Measurements from ENCODE around the gene ENOSF1.

The ENOSF1 gene

DNA sequence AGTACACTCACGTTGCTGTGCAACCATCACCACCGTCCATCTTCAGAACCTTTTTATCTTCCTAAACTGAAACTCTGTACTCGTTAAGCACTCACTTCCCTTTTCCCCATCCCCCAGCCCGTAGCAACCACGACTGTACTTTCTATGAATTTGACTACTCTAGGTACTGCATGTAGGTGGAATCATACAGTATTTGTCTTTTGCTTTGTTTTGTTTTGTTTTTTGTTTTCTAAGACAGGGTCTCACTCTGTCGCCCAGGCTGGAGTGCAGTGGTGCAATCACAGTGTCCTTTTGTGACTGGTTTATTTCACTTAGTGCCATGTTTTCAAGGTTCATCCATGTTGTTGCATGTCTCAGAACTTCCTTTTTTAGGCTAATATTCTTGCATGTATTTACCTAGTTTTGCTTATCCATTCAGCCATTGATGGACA, 62.0 kb downstream of the ENOSF1 start:
- no peak for ATAC-seq (ENCODE audit: low read depth)
- TF ChIP-seq, protein P1, sequence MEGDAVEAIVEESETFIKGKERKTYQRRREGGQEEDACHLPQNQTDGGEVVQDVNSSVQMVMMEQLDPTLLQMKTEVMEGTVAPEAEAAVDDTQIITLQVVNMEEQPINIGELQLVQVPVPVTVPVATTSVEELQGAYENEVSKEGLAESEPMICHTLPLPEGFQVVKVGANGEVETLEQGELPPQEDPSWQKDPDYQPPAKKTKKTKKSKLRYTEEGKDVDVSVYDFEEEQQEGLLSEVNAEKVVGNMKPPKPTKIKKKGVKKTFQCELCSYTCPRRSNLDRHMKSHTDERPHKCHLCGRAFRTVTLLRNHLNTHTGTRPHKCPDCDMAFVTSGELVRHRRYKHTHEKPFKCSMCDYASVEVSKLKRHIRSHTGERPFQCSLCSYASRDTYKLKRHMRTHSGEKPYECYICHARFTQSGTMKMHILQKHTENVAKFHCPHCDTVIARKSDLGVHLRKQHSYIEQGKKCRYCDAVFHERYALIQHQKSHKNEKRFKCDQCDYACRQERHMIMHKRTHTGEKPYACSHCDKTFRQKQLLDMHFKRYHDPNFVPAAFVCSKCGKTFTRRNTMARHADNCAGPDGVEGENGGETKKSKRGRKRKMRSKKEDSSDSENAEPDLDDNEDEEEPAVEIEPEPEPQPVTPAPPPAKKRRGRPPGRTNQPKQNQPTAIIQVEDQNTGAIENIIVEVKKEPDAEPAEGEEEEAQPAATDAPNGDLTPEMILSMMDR (IDR thresholded peaks at IDR 0.05; ENCODE audit: poor library complexity, severe bottlenecking): no peak

GRCh38 chr18:649341-649740, 63.1 kb downstream of the ENOSF1 start:
- H3K4me1 ChIP-seq (ENCODE audit: insufficient read depth, poor library complexity, severe bottlenecking): no peaks in the 10 kb centered on the region
- H3K27ac ChIP-seq (ENCODE audit: poor library complexity, severe bottlenecking): no peak overlapping the region
- no peaks in the 10 kb centered on the region for H3K9me3 ChIP-seq (ENCODE audit: severe bottlenecking)
- ATAC-seq (ENCODE audit: low read depth) (no peak), DNase-seq (ENCODE audit: low spot score) (no peak)
- H3K36me3 ChIP-seq (ENCODE audit: low read depth): no peaks in the 10 kb centered on the region
- H3K4me3 ChIP-seq (ENCODE audit: severe bottlenecking): no peak overlapping the region
- H3K27me3 ChIP-seq (ENCODE audit: insufficient read depth, poor library complexity, severe bottlenecking): no peaks in the 10 kb centered on the region
- TF ChIP-seq, protein P1 (IDR thresholded peaks at IDR 0.05; ENCODE audit: poor library complexity, severe bottlenecking): no peak

More for the DNA sequence above, 62.0 kb downstream of the ENOSF1 start:
- Histone ChIP-seq H3K27me3 (ENCODE audit: insufficient read depth, poor library complexity, severe bottlenecking) (no peaks in the 10 kb centered on the region), H3K4me1 (ENCODE audit: insufficient read depth, poor library complexity, severe bottlenecking) (no peaks in the 10 kb centered on the region), H3K4me3 (ENCODE audit: severe bottlenecking) (no peak overlapping the region), H3K27ac (ENCODE audit: poor library complexity, severe bottlenecking) (no peak overlapping the region), H3K36me3 (ENCODE audit: low read depth) (no peaks in the 10 kb centered on the region), H3K9me3 (ENCODE audit: severe bottlenecking) (no peaks in the 10 kb centered on the region)
- no peak for DNase-seq (ENCODE audit: low spot score)

DNA sequence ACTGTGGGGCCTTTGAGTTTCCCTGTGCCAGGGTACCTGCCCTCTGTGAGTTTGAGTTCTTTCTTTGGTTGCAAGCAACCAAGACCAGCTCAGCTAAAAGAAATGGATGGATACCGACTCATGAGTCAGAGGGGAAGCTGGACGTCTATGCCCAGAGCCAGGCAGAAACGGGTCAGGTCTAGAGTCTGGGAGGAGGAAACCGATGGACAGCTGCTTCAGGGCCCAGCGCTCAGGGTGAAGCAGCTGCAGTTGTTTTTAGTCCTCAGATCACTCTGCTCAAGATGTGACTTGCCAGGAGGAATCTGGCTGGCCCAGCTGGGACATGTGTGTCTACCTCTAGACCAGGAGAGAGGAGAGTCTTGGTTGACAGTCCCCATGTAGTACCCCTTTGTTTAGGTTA, 65.1 kb downstream of the ENOSF1 start:
- no peaks in the 10 kb centered on the region for H3K27me3 ChIP-seq (ENCODE audit: insufficient read depth, poor library complexity, severe bottlenecking)
- no peak overlapping the region for H3K27ac ChIP-seq (ENCODE audit: poor library complexity, severe bottlenecking)
- H3K4me1 ChIP-seq (ENCODE audit: insufficient read depth, poor library complexity, severe bottlenecking): no peaks in the 10 kb centered on the region
- DNase-seq (ENCODE audit: low spot score) (no peak), ATAC-seq (ENCODE audit: low read depth) (0 out of 3 replicates have a peak, but pooled peaks have one; percentile 27)
- TF ChIP-seq, protein P1 (IDR thresholded peaks at IDR 0.05; ENCODE audit: poor library complexity, severe bottlenecking): no peak
- no peaks in the 10 kb centered on the region for H3K9me3 ChIP-seq (ENCODE audit: severe bottlenecking)
- H3K36me3 ChIP-seq (ENCODE audit: low read depth): no peaks in the 10 kb centered on the region
- H3K4me3 ChIP-seq (ENCODE audit: severe bottlenecking): no peak overlapping the region

- Histone ChIP-seq H3K9me3 (ENCODE audit: severe bottlenecking) (no peaks in the 10 kb centered on the region), H3K36me3 (ENCODE audit: low read depth) (no peaks in the 10 kb centered on the region), H3K27me3 (ENCODE audit: insufficient read depth, poor library complexity, severe bottlenecking) (no peaks in the 10 kb centered on the region), H3K4me1 (ENCODE audit: insufficient read depth, poor library complexity, severe bottlenecking) (no peaks in the 10 kb centered on the region), H3K4me3 (ENCODE audit: severe bottlenecking) (no peak overlapping the region), H3K27ac (ENCODE audit: poor library complexity, severe bottlenecking) (no peak overlapping the region)
- ATAC-seq (ENCODE audit: low read depth) (no peak), DNase-seq (ENCODE audit: low spot score) (no peak)
- TF ChIP-seq, protein P1 (IDR thresholded peaks at IDR 0.05; ENCODE audit: poor library complexity, severe bottlenecking): no peak
These were observed 67.9 kb downstream of the ENOSF1 start for GRCh38 chr18:644395-645004.

- H3K36me3 ChIP-seq (ENCODE audit: low read depth): no peaks in the 10 kb centered on the region
- H3K27me3 ChIP-seq (ENCODE audit: insufficient read depth, poor library complexity, severe bottlenecking): no peaks in the 10 kb centered on the region
- DNase-seq (ENCODE audit: low spot score): no peak
- H3K27ac ChIP-seq (ENCODE audit: poor library complexity, severe bottlenecking): no peak overlapping the region
- H3K4me1 ChIP-seq (ENCODE audit: insufficient read depth, poor library complexity, severe bottlenecking): no peaks in the 10 kb centered on the region
- H3K4me3 ChIP-seq (ENCODE audit: severe bottlenecking): no peak overlapping the region
- H3K9me3 ChIP-seq (ENCODE audit: severe bottlenecking): no peaks in the 10 kb centered on the region
- no peak for ATAC-seq (ENCODE audit: low read depth)
- TF ChIP-seq, protein P1 (IDR thresholded peaks at IDR 0.05; ENCODE audit: poor library complexity, severe bottlenecking): no peak
These were observed 71.2 kb downstream of the ENOSF1 start for GRCh38 chr18:641224-641623.
